ENCODE data around the gene ACHE.
"Not testable (repeated sequence)": the region's sequence is repeated elsewhere in the genome, so short reads cannot be mapped to it uniquely, and the experiment has no call there.

ACHE gene

GRCh38 chr7:100860702-100861615, 34.7 kb downstream of the ACHE start:
- DNase-seq = no peak

DNA sequence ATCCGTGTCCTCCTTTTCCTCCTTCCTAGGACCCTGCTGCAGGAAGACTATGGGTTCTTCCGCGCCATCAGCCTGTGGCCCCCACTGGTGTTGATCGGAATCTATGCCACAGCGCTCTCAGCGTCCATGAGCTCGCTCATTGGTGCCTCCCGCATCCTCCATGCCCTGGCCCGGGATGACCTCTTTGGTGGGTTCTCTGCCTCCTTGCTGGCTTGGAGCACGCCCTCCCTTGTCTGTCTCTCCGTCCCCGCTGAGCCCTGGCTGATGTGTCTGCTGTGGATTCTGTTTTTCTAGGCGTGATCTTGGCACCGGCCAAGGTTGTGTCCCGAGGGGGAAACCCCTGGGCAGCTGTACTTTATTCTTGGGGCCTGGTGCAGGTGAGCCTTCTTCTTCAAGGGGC, 35.8 kb downstream of the ACHE start:
- no peak for DNase-seq

GRCh38 chr7:100856871-100857282, 38.8 kb downstream of the ACHE start:
- no peak for DNase-seq

DNA sequence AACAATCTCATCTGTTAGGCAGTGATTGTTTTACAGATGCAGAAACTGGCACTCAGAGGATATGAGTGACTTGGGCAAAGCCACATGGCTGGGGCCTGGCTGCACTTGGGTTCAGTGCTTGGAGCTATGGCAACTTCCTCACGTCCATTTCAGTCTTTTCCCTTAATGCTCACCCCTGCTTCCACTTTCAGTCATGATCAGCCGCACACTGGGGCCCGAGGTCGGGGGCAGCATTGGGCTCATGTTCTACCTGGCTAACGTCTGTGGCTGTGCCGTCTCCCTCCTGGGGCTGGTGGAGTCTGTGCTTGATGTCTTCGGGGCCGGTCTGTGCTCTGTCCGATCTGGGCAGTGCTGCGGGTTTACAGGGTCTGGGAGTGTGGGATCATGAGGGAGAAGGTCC, 40.2 kb downstream of the ACHE start:
- no peak for DNase-seq

DNA sequence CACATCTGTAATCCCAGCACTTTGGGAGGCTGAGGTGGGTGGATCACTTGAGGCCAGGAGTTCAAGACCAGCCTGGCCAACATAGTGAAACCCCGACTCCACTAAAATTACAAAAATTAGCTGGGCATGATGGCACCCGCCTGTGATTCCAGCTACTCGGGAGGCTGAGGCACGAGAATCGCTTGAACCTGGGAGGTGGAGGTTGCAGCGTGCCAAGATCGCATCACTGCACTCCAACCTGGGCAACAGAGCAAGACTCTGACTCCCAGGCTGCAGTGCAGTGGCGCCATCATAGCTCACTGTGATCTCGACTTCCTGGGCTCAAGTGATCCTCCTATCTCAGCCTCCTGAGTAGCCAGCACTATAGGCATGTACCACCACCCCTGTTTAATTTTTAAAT, 40.8 kb downstream of the ACHE start:
- DNase-seq = not testable (repeated sequence)

- DNase-seq = no peak
These were observed 41.4 kb downstream of the ACHE start for GRCh38 chr7:100854146-100854895.

- DNase-seq = peak; percentile 75 to 77
These were observed 43.4 kb downstream of the ACHE start, which contains the start of gene SLC12A9 for GRCh38 chr7:100852048-100852872. Gene SLC12A9, plus strand, starts transcription at chr7:100852713. Its CDS starts 1,485 bp downstream, at chr7:100854198.

GRCh38 chr7:100847360-100847759, 48.3 kb downstream of the ACHE start:
- no peak for DNase-seq

GRCh38 chr7:100840470-100841100, 55.1 kb downstream of the ACHE start:
- no peak for DNase-seq

Measured in NCI-H524 (cell line).